Activated CD4-positive, alpha-beta T cell treated with anti-CD3 and anti-CD28 coated beads for 48 hours (primary cell): Measurements from ENCODE around the gene FAM83G.
"Not testable (repeated sequence)": the region's sequence is repeated elsewhere in the genome, so short reads cannot be mapped to it uniquely, and the experiment has no call there.

Experiments
- DNase-seq: peaks from one replicate; pipeline ENCODE4 v3.0.0-alpha.2; 2020

FAM83G gene

DNA sequence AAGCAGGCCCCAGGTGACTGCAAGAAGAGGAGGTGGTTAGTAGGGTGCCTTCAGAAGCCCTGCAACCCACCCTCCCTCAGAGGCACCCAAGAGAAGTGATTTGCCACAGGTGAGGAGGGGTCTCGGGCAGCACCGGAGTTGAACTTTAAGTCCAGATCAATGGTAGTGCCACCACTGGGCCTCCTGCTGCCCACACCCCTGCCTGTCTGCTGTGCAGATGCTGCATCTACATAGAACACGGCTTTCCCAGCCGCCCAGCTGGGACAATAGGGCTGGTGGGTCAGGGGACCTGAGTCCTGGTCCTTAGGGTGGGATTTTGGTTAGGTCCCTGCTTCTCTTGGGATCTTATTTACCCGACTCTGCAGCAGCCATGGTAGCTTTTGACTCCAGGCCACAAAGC, 17.6 kb upstream of the FAM83G start:
- DNase-seq: no peak

DNA sequence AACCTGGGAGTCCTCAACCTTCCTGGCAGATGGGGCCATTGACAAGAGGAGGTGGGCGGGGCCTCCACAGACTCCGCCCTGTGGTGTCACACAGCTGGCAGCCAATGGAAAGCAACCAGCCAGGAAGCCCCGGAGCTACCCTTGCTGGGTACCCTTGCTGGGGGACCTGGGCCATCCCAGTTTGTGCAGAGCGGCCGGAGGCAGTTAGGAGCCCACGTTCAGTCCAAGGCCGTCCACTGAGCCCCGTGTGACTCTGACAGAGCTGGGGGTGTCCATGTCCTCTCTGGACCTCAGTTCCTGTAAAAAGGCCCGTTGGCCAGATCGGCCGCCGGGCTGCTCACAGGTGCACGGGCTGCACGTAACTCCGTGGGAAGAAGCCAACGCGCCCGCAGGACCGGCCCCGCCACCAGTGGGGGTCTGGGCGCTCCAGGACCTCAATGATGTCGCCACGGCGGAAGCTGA, 17.1 kb upstream of the FAM83G start:
- DNase-seq: peak; percentile 73

DNA sequence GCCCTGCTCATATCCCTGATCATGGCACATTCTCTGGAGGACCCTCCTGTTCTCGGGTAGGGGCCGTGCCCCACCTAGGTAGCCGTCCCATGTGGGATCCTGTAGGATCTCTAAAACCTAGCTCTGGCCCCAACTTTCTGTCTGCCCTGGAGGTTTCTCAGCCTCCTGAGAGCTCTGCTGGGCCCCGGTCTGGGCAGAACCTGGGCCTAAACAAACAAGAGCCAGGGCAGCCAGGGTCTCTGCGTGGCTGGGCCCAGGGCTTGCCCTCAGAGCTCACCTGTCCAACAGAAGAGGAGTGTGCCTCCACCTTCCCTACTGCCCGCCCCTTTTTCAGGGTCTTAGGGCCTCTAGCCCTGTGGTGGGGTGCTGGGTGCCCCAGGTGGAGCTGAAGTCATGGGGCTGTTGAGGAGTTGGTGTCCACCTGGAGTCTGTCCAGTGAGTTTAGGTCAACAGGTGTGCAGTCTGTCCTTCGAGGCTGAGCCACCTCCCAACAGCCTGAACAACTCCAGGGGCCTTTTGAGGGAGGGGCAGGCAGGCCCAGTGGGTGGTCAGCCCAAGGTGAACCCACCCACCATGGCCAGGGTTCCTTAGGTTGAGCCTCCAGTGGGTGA, 16.6 kb upstream of the FAM83G start:
- not testable (repeated sequence) for DNase-seq

DNA sequence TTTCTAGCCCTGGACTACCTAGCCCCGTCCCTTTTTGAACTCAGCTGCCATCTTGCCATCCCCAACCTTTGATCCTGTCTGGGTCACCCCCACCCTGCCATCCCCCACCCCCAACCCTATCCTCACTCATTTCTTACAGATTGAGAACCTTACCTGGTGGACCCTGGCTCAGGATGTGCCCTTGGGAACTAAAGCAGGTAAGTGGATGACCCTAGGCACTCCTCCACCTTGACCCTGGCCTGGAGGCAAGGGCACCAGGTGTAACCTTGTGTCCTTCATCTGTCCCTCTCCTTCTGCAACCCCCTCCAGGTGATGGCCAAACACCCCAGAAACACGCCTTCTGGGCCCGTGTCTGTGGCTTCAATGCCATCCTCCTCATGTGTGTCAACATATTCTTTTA, 15.5 kb upstream of the FAM83G start:
- DNase-seq: no peak

DNA sequence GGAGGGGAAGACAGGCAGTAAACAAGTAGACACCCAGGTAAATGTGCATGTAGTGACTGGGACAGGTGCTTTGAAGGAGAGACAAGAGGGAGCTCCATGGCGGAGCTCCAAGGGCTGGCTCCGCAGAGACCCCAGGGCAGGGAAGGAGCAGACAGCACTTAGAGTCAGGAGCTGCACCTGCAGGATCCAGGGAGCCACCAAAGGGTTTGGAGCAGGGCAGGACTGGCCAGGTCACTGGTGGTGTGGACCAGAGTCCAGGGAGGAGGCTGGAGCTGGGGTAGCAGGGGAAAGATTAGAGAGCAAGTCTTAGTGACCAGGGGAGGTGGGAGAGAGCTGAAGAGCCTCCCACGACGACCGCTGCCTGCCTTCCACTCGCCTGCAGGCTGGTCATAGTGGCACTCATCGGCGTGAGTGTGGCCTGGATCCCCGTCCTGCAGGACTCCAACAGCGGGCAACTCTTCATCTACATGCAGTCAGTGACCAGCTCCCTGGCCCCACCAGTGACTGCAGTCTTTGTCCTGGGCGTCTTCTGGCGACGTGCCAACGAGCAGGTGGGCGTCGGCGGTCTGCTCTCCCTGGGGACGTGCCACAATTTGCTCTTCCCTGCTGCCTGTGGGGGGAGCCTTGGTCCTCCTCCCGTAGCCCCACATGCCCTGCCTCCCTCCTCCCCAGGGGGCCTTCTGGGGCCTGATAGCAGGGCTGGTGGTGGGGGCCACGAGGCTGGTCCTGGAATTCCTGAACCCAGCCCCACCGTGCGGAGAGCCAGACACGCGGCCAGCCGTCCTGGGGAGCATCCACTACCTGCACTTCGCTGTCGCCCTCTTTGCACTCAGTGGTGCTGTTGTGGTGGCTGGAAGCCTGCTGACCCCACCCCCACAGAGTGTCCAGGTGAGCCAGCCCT, 14.7 kb upstream of the FAM83G start:
- no peak for DNase-seq

DNA sequence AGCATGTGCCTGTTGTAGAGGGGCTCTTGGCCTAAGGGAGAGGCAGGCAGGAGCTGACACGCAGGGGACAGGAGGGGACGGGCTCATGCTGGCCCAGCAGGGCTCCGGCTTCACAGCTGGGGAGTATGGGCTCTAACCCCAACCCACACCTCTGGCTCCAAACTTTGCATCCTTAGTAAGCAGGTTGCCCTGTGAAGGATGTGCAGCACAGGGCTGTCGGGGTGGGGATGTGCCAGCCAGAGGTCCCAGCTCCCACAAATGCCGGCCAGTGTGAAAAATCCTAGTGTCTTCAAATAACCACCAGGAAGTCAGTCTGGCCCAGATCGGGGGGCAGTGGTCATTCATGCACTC, 14.0 kb upstream of the FAM83G start:
- DNase-seq: no peak

DNA sequence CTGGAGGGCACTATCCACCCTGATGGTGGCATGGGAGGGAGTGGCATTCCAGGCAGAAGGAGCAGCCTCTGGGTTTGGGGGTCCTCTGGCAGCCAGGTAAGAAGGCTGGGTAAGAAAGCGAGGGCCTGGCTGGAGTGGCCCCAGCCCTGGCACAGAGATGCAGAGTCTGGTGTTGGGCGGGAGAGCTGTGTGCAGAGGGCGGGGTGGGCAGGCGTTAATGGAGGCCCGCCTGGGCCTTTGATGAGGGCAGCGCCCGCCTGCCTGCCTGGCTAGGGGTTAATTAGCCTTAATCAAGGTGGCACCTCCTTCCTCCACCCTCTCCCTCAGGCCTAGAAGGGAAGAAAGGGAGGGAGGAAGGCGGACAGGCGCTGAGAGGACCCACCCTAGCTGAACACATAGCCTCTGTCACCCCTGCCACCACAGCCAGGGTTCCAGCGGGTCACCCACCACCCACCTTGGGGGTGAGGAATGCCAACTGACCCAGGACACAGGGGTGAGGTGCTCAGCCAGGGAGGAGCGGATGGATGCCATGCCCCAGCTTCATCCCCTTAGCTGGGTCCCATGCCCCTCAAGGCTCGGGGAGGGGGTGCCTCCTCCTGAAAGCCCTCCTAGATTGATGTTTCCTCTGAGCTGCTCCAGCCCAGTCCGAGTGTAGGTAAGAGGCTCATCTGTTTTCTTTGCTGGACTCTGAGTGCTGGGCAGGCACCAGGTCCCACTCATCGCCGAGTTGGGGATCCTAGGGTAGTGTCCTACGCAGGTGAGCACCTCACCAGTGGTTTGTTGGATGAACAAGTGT, 13.4 kb upstream of the FAM83G start:
- no peak for DNase-seq

DNA sequence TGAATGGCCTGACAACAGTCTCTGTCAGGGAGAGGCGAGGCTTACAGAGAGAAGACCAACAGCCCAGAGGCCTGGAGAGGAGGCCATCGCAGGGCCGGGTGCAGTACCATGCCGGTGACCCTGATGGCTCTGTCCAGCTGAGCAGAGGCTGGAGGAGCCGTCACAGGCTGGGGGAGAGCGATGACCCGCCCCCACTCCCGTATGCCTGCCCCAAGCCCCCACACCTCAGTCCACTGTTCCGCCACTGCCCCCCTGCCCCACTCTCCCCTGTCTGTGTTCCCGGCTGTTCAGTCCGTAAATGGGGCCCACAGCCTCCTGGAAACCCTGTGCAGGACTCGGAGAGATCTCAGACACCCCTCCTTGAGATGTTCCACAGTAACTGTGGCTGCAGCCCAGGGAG, 12.8 kb upstream of the FAM83G start:
- no peak for DNase-seq

DNA sequence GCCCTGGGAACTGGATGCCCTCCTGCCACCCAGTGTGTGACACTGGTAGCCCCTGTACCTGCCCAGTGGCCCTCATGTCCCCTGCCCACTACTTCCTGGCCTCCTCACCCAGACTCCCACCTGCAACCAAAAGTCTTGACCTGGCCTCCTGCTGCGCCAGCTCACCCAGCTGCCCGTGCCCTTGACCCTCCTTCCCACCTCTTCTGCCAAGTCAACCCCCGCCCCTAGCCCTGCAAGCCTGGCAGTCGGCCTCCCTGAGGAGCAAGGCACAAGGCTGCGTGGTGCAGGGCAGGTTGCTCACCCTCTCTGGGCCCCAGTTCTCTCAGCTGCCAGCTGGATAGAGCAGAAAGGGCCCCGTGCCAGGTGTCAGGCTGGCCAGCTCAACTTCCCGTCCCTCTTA, 12.3 kb upstream of the FAM83G start:
- no peak for DNase-seq

DNA sequence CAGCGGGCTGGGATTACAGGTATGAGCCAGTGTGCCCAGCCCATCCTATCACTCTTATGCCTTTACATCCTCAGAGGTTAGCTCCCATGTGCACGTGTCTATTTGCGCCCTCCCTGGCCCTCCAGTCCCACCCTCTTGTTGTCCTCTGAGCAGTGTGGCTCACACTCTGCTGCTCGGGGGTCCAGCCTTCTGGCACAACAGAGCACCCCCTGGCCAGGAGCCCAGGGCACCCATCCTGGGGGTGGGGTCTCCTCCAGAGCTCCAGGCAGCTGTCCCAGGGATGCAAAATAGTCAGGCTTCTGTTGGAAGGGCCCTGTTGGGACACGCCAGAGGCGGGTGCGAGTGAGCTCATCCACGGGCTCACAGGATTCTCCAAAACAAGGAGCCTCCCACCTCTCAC, 11.7 kb upstream of the FAM83G start:
- no peak for DNase-seq

DNA sequence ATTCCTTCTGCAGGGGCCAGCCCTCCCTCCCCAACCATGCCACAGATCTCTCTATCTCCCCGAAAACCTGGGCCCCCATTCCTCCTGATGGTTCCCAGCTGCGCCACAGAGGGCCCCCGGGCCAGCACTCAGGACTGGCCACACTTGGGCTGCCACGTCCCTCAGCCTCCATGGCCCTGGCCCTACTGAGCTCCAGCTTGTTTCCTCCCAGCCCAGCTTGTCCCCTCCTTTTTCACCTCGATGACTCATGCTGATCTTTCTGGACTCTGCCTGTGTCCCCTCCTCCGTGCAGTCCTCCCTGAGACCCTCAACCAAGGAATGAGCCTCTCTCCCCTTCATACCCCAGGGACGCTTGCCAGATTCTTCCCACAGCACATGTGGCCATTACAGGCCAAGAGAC, 10.9 kb upstream of the FAM83G start:
- DNase-seq: no peak

DNA sequence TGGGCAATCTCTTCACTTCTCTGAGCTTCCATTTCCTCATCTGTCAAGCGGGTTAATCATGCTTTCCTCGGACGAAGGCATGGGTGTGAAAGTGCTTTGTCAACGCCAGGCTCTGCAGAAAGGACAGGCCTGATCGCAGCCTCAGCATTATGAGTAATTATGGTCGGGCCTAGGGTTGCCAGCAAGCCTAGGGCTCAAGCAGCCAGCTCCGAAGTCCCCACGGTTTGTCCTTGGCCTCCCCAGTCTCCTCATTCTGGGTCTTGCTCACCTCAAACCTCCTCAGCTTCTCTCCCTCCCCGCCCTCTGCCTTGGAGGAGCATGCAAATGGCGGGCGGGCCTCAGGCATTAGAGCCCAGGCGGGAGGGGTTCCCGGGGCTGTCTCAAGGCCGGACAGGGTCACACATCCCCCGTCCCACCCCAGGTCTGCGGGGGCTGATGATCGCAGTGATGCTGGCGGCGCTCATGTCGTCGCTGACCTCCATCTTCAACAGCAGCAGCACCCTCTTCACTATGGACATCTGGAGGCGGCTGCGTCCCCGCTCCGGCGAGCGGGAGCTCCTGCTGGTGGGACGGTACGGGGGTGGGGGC, 10.2 kb upstream of the FAM83G start:
- no peak for DNase-seq

DNA sequence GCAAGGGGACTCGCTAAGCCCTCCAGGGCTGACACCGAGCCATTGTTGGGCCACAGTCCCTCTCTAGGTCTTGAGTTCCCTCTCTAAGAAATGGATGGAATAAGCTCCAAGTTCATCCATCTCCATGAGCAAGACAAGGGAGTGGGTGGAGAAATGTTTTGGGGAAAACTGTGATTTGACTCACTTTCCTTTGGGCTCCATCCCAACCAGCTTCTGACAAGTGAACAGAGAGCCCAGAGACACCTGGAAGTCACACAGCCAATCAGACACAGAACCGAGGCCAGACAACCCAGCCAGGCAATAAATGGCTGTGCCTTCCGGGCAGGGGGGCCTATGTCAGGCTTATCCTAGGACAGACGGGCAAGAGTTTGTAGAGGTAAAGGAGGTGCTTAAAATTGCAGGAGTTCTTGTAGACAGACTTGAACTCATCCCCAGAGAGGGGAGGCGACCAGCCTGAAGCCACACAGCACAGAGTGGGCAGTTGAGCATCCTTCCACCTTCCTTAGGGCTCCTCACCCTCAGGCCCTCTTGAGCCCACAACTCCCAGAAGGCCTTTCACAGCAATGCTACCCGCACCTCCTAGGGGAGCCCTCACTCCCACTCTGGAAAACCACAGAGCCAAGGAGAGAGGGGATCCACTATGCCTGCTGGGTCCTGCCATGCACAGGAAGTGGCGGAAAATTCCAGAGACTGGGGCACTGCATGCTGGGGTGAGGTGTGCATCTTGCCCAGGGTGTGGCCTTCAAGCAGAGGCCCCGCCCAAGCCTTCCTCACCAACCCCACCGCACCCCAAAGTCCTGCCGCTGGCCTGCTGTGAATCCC, 9.5 kb upstream of the FAM83G start:
- no peak for DNase-seq

DNA sequence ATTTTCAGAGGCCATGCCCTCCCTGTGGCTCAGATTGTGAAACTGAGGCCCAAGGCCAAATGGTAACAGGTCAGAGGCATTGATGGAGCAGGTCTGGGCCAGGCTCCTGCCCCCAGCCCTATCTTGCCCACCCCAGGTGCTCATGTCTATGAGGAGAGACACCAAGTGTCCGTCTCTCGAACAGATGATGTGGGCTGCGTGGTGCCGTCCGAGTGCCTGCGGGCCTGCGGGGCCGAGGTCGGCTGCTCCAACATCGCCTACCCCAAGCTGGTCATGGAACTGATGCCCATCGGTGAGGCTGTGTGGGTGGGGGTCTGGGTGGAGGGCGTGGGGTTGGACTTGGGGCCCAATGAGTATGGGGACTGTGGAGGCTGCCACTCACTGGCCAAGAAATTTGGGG, 8.7 kb upstream of the FAM83G start:
- DNase-seq: no peak

DNA sequence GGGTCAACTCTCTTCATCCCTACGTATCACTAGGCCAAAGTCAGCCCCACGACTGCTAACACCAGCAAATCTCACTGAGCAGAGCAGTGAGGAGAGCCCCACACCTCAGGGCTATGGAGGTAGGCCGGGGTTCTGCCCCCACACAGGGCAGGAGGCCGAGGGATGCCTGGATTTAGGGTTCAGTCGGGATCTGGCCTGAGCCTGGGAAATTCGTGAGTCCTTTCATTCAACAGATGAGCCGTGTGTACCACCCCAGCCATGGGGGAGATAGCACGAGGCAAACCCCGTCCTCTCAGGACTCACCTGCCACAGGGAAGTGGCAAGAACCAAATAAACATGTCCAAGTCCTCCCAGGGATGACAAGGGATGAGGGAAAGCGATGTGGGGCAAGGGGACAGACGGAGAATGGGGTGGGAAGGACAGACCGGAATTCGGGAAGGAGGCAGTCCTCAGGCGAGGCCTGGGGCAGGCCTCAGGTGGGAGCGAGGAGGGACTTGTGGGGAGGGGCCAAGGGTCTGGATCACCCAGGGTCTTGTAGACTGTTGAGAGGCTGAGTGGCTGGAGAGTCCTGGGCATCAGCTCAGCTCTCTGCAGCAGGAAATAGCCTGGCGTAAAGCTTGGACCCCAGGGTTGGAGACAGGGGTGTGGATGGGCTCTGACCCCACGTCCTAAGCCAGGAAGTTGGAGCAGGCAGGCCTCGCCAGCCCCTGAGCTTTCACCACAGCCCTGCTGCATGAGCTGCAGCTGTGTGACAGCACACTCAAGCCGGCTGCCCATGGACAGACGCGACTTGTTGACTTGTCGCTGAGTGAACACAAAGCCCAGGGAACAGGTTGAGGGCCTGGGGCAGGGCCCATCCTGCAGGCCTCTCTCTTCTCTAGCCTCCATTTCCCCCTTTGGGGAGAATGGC, 7.9 kb upstream of the FAM83G start:
- no peak for DNase-seq

DNA sequence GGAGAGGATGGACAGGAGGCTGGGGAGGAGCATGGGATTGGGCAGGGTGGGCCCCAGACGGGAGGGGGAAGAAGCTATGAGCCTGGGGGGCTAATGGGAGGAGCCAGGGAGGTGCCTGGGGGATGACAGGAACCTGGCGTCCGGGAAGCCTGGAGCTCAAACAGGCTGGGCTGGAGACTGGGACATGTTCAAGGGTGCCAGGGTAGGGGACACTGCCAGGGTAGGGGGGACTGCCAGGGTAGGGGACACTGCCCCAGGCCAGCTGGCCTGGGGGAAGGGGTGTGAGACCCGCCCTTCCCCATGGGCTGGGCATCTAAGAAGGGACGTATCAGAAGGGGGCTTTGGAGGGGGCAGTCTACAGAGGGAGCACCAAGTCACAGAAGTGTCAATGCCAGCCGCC, 7.0 kb upstream of the FAM83G start:
- DNase-seq: no peak

DNA sequence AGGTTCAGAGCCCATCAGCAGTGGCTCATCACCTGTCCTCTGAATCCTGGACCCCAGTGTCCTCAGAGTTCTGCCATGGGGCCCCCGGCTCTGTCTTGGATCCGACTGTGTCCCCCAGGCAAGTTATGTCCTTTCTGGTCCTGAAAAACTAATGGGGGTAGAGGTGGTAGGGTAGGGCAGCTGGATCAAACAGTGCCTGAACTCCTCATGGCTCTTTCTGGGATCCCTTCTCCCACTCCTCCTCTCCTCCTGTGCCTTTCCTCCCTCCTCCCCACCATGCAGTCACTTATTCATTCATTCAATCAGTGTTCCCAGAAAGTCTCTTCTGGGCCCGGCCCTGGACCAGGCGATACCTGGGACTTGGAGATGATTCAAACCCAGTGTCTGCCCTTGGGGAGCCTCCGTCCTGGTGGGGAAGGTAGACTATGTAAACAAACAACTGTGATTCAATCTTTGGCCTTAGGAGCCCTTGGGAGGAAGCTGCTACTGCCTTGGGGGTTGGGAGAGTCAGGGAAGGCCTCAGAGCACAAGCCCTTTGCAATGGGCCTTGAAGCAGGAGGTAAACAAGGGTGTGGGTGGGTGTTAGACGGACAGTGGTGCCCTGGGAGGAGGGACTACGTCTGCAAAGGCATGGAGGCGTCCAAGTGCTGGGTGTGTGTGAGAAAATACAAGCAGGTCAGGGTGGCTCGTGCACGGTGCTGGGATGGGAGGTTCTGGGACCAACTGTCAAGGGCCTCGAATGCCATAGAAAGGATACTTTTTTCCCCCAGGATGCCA, 6.4 kb upstream of the FAM83G start:
- DNase-seq: no peak

DNA sequence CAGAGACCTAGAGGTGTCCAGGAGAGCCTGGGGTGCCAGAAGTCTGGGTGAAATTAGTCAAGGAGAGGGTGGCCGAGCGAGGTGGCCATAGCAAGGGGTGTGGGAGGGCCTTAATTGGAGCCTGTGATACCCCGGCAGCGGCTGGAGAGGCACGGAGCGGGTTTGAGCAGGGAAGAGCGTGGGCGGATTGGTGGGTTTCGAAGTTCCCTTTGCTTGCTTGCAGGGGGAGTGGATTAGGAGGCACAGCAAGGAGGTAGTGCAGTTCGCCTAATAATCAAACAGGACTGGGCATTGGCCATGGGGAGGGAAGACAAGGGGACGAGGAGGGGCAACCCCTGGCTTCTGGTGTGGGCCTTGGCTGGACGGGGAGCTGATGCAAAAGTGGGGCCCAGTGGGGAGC, 5.4 kb upstream of the FAM83G start:
- DNase-seq: no peak

DNA sequence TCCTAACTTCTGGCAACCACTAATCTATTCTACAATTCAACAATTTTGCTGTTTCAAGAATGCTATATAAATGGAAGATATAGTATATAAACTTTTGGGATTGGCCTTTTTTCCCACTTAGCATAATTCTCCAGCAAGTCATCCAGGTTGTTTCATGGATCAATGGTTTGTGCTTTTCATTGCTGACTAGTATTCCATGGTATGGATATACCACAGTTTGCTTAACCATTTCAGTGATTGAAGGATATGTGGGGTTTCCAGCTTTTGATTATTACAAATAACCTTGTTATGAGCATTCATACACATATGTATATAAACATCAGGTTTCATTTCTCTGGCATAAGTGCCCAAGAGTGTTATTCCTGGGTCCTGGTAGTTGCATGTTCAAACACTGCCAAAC, 2.1 kb upstream of the FAM83G start:
- DNase-seq: no peak

DNA sequence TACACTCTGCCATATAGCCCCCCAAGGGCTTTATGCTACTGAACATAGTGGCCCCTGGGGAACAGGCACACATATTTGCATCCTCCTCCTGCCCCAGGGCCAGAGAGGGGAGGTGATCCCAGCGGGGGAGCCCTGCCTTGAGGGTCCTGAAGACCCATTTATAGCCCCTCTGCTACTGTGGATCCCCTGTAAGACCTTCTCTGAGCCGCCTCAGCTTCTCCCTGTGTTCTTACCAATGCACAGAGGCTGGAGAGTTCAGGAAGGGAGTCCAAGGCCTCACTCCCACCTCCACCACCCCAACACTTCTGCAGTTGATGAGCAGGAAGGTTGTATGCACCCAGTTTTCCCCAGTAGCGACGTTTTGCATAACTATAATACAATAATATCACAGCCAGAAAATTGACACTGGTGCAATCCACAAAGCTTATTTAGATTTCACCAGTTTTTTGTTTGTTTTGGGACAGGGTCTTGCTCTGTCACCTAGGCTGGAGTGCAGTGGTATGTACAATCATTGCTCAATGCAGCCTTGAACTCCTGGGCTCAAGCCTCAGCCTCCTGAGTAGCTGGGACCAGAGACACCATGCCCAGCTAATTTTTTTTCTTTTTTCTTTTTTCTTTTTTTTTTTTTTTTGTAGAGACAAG, 1.3 kb upstream of the FAM83G start:
- no peak for DNase-seq
